UCSD-AML1 (cell line): Measurements from ENCODE around the gene RAB36.
A peak's percentile ranks its signal among the peaks of the same experiment; 100 is the strongest.

ENCODE experiments used
- DNase-seq: peaks from one replicate; lab custom pipeline; 2025; ENCODE audit not compliant: unreplicated experiment; lab: John Stamatoyannopoulos, UW

The RAB36 gene

GRCh38 chr22:23157560-23158515 is 12.6 kb downstream of the RAB36 start:
- DNase-seq, result no peak

GRCh38 chr22:23158516-23159290 is 13.4 kb downstream of the RAB36 start:
- DNase-seq, result no peak

- DNase-seq, result no peak
Observed at GRCh38 chr22:23159291-23159630, 14.0 kb downstream of the RAB36 start.

GRCh38 chr22:23161029-23161428 is 15.8 kb downstream of the RAB36 start:
- no peak for DNase-seq

- DNase-seq, result no peak
Observed at GRCh38 chr22:23161574-23161973, 16.3 kb downstream of the RAB36 start.

GRCh38 chr22:23163665-23164064 is 18.4 kb downstream of the RAB36 start:
- DNase-seq, result no peak

GRCh38 chr22:23164091-23164490 is 18.8 kb downstream of the RAB36 start:
- no peak for DNase-seq

GRCh38 chr22:23166042-23166831 is 21.0 kb downstream of the RAB36 start:
- DNase-seq, result no peak

GRCh38 chr22:23166841-23167616 is 21.8 kb downstream of the RAB36 start:
- no peak for DNase-seq

- DNase-seq, result no peak
Observed at GRCh38 chr22:23168391-23169042, 23.2 kb downstream of the RAB36 start.

GRCh38 chr22:23169043-23169406 is 23.7 kb downstream of the RAB36 start:
- no peak for DNase-seq

- DNase-seq, result peak; percentile 51
Observed at GRCh38 chr22:23175817-23176644, 30.8 kb downstream of the RAB36 start.

GRCh38 chr22:23176645-23177027 is 31.4 kb downstream of the RAB36 start:
- peak; percentile 72 for DNase-seq

GRCh38 chr22:23177197-23177596 is 31.9 kb downstream of the RAB36 start:
- DNase-seq, result peak; percentile 56

GRCh38 chr22:23178512-23179254 is 33.4 kb downstream of the RAB36 start:
- peak; percentile 72 for DNase-seq

- no peak for DNase-seq
Observed at GRCh38 chr22:23179381-23180299, 34.4 kb downstream of the RAB36 start.

GRCh38 chr22:23180301-23180892 is 35.1 kb downstream of the RAB36 start, which contains the start of gene BCR:
Gene BCR, plus strand, starts transcription at chr22:23180509. Its CDS starts 452 bp downstream, at chr22:23180961.
- DNase-seq, result peak; percentile 77
